HG02973 (cell line): ENCODE measurements around the gene TP53AIP1.

ENCODE experiments used
- ATAC-seq: cut with Tn5 transposase; IDR thresholded peaks from one replicate; pipeline ENCODE4 v1.9.1; 2021; ENCODE audit warnings: moderate library complexity; ENCODE audit not compliant: unreplicated experiment

TP53AIP1 gene

DNA sequence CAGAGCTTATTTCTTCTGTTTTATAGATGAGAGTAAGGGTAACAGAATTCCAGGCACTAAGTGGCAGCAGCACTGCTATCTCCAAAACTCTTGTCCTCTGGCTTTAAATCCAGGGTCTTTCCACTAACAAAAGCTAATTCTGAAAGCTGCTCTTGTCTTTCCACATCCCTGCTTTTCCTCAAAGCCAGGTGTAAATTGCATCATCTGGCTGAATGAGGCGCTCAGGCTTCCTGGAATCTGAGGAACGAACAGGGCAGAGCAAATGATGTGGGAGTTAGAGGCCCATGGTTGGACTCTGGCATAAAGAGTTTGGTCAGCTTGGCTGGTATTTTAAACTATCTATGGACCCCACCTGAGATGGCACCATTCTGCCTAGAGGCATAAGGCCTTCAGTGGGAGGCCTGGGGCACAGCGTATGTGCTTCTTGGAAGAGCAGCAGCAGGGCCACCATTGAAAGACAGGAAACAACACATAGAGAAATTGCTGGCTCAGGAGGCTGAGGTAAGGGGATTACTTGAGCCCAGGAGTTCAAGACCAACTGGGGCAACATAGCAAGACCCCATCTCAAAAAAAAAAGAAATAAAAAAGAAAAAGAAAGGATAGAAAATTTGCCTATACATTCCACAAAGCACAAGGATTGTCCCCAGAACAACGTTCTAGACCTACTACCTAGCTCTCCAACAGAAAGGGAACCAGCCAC is 49.7 kb downstream of the TP53AIP1 start:
- ATAC-seq = no peak

DNA sequence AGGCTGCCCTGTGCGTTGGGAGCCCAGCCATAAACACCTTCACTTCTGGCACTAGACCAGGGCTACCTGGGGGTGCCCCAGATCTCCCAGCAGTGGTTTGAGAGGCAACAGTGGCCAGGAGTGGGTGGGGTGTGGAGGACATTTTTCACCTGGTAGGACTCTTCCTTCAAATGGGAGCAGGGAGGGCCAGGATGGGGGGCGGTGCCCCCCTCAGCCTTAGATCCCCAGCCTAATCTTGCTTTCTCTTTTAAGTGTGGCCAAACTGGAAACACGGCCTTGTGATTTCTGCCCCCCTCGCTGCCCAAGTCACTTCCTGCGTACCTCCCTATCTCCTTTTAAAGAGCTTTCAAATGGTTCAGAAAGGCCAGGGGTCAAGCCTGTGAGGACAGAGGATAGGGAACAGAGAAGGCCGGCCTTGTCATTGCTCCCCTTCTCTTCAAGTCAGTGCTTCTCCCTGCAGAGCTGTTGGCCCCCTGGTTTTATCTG is 50.7 kb downstream of the TP53AIP1 start:
- ATAC-seq = no peak

DNA sequence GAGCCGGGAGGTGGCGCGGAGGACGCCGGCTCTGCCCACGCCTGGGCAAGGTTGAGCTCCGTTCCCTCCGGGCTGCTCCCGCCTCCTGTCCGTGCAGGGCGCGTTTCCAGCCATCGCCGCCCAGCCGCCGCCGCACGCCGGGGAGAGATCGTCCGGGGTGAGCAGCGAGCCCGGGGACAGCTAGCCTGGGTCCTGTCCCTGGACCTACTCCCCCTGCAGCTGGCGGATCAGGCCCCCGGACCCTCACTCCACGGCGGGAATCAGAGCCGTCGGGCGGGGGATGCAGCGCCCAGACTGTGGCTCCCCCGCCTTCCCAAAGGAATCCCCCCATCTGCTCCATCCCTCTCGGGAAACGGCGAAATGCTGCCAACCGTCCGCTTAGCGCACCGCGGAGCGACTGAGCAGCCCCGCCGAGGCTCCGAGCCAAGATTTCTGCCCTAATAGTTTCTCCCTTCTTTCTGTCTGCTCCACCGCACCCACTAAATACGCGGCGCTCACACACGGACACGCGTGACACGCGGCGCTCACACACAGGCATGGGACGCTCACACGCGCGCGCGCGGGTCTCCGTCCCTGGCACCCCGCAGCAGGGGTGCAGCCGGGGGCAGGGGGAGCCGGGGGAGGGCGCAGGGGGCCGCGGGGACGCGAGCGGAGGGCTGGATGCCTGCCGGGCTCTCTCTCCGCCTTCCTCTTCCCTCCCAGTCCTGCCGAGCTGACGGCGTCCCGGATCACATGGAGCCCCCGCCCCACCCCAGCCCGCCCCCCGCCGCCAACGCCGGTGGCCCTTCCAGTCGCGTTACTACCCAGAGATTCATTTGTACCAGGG is 51.9 kb downstream of the TP53AIP1 start, which contains the start of gene KCNJ5:
TSS of gene KCNJ5 (plus strand) at position 814 of the 826 bp plus-strand sequence. CDS start 19,918 bp downstream, outside the sequence.
- no peak for ATAC-seq

DNA sequence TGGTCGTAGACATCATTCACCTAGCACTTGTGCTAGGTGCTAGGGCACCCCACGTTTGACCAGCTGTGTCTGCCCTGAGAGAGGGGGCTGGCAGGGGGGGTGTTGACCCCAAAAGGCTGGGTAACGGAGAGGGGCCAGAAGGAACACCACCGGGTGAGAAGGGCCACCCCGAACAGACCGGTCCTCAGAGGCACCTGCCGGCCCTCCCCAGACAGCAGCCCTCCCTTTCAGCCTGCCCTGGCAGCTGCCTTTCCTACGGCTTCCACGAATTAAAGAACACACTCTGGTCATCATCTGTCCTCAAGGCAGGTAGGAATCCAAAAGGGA is 52.5 kb downstream of the TP53AIP1 start:
- ATAC-seq = no peak

DNA sequence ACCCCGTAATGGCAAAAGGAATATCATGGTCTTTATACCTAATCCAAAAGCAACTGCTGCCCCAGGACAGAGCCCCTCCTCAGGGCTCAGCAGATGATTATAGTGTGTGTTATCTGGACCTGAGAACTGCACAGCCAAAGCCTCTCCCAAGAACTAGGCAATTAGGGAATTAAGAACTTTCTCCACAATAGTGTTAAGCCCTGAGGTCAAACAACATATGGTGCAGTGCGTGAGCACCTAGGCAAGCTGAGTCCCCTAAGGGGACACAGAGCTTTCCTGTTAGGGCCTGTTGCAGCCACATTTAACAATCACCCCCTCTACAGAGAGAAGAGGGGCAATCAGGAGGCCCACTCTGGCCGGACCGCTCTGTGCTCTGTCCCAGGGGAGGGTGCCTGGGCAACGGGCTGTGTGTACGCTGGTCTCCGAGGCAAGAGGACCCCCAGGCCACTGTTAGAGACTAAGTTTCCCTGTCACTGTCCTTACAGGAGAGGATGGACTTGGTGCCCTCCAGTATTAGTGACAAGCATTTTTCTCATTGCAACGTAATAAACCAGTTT is 52.9 kb downstream of the TP53AIP1 start:
- ATAC-seq = no peak

DNA sequence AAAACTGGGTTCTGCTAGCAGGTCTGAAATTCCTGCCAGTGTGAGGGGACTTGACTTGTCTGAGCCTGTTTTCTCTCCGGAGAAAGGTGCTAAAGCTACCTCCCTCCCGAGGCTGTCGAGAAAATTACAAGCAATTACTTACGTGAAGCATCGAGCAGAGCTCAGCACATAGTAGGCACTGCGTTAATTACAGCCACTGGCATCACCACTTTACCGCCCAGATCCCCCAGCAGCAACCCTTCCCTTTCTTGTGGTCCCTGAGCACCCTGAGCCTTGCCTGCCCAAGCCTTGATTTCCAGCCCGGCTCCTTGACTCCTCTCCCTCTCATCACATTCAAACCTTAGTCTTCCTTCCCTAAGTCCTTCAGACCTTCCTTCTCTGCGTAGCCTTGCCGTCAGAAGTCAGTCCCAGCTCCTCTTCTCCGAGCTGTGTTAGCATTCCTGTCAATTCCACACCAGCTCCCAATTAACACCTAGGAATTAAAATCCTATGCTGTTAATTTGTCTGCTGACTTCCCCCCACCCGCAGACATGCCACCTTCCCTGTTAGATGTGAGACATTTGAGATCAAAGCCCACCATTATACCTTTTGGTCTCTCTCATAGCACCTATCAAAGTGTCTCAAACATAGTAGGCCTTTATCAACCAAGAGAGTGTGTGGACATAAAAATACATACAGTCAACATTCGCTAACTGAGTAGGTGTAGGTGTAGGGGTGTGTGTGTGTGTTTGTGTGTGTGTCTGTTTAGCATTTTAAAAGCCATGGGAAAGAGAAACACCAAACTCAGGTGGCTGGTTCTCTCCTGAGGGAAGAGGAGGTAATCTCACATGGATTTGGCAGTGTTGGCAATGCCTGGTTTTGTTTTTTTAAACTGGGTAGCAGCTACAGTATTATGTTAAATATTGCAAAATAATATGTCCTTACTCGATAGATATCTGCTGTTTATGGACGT is 54.4 kb downstream of the TP53AIP1 start:
- no peak for ATAC-seq

DNA sequence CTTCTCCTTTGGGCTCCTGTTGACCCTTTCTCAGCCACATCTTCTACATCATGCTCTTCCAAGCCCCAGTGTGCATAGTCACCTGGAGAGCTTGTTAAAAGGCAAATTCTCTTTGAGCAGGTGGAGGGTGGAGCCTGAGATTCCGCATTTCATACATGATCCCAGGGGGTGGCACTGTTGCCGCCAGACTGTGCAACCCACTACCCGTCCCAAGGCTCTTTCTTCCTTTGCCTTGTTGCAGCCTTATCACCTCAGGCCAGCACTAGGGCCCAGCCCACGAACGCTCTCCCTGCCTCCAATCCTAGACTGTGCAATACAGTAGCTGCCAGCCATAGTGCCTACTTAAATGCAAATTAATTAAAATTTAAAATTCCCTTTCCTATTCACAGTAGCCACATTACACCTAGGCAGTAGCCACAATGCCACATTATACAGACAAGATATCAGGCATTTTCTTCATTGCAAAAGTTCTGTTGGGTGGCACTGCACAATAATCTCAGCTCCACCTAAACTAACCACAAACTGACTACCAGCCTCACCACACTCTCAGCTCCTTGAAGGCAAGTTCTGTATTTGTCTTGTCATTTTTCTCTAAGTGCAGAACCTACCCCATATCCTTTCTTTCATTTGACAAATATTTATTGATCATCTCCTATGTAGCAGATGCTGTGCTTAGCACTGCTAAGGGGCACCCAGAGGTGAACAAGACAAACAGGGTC is 56.1 kb downstream of the TP53AIP1 start:
- no peak for ATAC-seq
